GM12878 (cell line): ENCODE results near the gene LSAMP.

Source experiments
- HDAC6 ChIP-seq: fragments of 200-600 bp; sonication (generic); IDR thresholded peaks from one replicate; pipeline ENCODE4 v1.8.0; 2017; ENCODE audit warnings: antibody characterized with exemption; ENCODE audit not compliant: unreplicated experiment
- MAX ChIP-seq: IDR thresholded peaks from 2 replicates; pipeline ENCODE4 v1.6.1; 2012; ENCODE audit warnings: low read depth, low read length, improper control_type of control experiment
- ZBTB40 ChIP-seq: fragments of 450-650 bp; IDR thresholded peaks from 2 replicates; pipeline ENCODE4 v1.6.1; 2016; ENCODE audit warnings: mild to moderate bottlenecking, moderate library complexity, borderline replicate concordance

DNA sequence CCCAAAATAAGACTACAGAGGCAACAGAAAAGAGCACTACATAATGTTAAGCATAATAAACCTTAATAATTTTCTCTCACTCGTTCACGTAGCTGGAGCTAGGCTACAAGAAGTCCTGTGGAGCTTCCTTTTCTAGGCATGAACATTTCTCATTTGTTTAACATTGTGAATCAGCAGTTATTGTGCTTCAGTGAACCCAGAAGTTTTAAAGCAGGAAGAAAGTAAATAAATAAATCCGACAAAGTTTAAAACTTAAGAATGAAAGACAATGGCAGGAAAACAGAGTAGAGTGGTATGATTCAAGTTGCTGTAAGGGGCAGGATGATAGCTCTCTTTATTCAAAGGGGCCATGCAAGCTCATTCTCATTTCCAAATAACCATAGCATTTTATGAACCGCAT is 191.8 kb downstream of the LSAMP start:
- TF ChIP-seq ZBTB40 = no peak
- no peak for TF ChIP-seq MAX
- no peak for TF ChIP-seq HDAC6
